Loucy (cell line): ENCODE results near the gene SLC25A33.
"Not testable (repeated sequence)": the region's sequence is repeated elsewhere in the genome, so short reads cannot be mapped to it uniquely, and the experiment has no call there.

Experiments used
- H2AFZ ChIP-seq: fragments of 200-600 bp; sonication (generic); 2 replicates; pipeline ENCODE4 v1.6.0; 2016; ENCODE audit warnings: antibody characterized with exemption, mild to moderate bottlenecking, low read length, moderate library complexity
- H3F3A ChIP-seq: fragments of 200-600 bp; 2 replicates; pipeline ENCODE4 v1.6.0; 2016; ENCODE audit warnings: antibody characterized with exemption, low read depth, mild to moderate bottlenecking
- H3K27me3 ChIP-seq: fragments of 200-600 bp; sonication (generic); 2 replicates; pipeline ENCODE4 v1.6.1; 2014; ENCODE audit warnings: low read length, mild to moderate bottlenecking; ENCODE audit not compliant: insufficient read depth, poor library complexity, severe bottlenecking
- H3K36me3 ChIP-seq: fragments of 200-600 bp; sonication (generic); 2 replicates; pipeline ENCODE4 v1.6.1; 2016; ENCODE audit warnings: low read length; ENCODE audit not compliant: insufficient read depth
- H3K4me1 ChIP-seq: fragments of 200-600 bp; sonication (generic); 2 replicates; pipeline ENCODE4 v1.5.1; 2014; ENCODE audit warnings: low read length, mild to moderate bottlenecking; ENCODE audit not compliant: insufficient read depth, poor library complexity, severe bottlenecking
- H3K4me2 ChIP-seq: fragments of 200-600 bp; sonication (generic); 2 replicates; pipeline ENCODE4 v1.6.0; 2014; ENCODE audit warnings: antibody characterized with exemption, low read length, low read depth, mild to moderate bottlenecking; ENCODE audit not compliant: poor library complexity, severe bottlenecking
- H3K4me3 ChIP-seq: fragments of 200-600 bp; sonication (generic); 2 replicates; pipeline ENCODE4 v1.5.1; 2014; ENCODE audit warnings: low read length, mild to moderate bottlenecking, mixed read lengths; ENCODE audit not compliant: poor library complexity, severe bottlenecking
- H3K79me2 ChIP-seq: fragments of 200-600 bp; sonication (generic); 2 replicates; pipeline ENCODE4 v1.6.1; 2014; ENCODE audit warnings: low read length; ENCODE audit not compliant: insufficient read depth
- H3K9ac ChIP-seq: fragments of 200-600 bp; sonication (generic); 2 replicates; pipeline ENCODE4 v1.6.0; 2014; ENCODE audit warnings: mild to moderate bottlenecking, low read depth, low read length, moderate library complexity; ENCODE audit not compliant: poor library complexity, severe bottlenecking
- H3K9me2 ChIP-seq: fragments of 200-600 bp; sonication (generic); replicated peaks from 2 replicates; pipeline ENCODE4 v1.6.1; 2016; ENCODE audit warnings: low read depth, low read length, mixed read lengths
- H3K9me3 ChIP-seq: fragments of 200-600 bp; sonication (generic); 2 replicates; pipeline ENCODE4 v1.6.1; 2014; ENCODE audit warnings: mild to moderate bottlenecking, antibody characterized with exemption, low read length, low read depth; ENCODE audit not compliant: insufficient read depth
- H4K20me1 ChIP-seq: fragments of 200-600 bp; sonication (generic); 2 replicates; pipeline ENCODE4 v1.6.0; 2014; ENCODE audit warnings: antibody characterized with exemption, low read length, mild to moderate bottlenecking; ENCODE audit not compliant: insufficient read depth, poor library complexity, severe bottlenecking
- CTCF ChIP-seq: fragments of 200-600 bp; sonication (generic); conservative IDR thresholded peaks from 2 replicates; pipeline ENCODE4 v1.5.1; 2014; ENCODE audit warnings: mild to moderate bottlenecking, antibody characterized with exemption, low read length
- EZH2phosphoT487 ChIP-seq: fragments of 200-600 bp; IDR thresholded peaks from 2 replicates; pipeline ENCODE4 v1.6.1; 2018; ENCODE audit warnings: antibody characterized with exemption, mild to moderate bottlenecking, moderate library complexity, borderline replicate concordance

The SLC25A33 gene

GRCh38 chr1:9510130-9510529, 29.1 kb upstream of the SLC25A33 start:
- TF ChIP-seq CTCF = no peak
- no peak for TF ChIP-seq EZH2phosphoT487
- no peak overlapping the region for H3K4me3 ChIP-seq

GRCh38 chr1:9515550-9515949, 23.7 kb upstream of the SLC25A33 start:
- H3K79me2 ChIP-seq, H3K36me3 ChIP-seq, H3K9me2 ChIP-seq, H2AFZ ChIP-seq, H3K4me1 ChIP-seq, H3K9ac ChIP-seq, H4K20me1 ChIP-seq, H3K4me2 ChIP-seq, H3F3A ChIP-seq, H3K4me3 ChIP-seq, H3K27me3 ChIP-seq, H3K9me3 ChIP-seq: not testable (repeated sequence)

More at GRCh38 chr1:9510130-9510529, 29.1 kb upstream of the SLC25A33 start:
- Histone ChIP-seq H3K9me2 (no peaks in the 10 kb centered on the region), H3K27me3 (no peaks in the 10 kb centered on the region), H3K36me3 (no peaks in the 10 kb centered on the region), H3K79me2 (no peaks in the 10 kb centered on the region), H3F3A (no peaks in the 10 kb centered on the region), H3K4me1 (no peaks in the 10 kb centered on the region), H3K9ac (no peak overlapping the region), H2AFZ (no peak overlapping the region), H4K20me1 (no peaks in the 10 kb centered on the region), H3K9me3 (no peaks in the 10 kb centered on the region), H3K4me2 (no peak overlapping the region)

DNA sequence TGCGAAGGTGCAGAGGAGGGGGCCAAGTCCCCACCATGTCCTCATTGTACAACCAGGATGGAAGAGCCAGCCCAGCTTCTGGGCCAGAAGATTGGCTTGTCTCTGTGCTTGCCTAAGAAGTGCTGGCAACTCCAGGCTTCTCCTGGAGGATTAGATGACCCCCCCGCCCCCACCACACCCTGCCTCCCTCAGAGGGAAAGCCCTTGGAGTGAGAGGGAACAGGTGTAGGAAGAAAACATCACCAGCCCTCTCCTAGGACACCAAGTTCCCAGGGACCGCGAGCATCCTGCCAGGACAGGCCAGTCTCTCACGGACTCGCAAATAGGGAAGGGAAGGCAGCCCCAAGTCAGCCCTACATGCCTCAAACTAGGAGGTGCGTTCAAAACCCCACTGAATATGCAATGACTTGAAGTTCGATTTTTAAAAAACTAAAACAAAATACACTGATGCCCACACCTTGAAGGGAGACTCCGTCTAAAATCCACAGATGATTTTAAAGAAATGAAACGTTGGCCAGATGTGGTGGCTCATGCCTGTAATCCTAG, 20.7 kb upstream of the SLC25A33 start:
- H2AFZ ChIP-seq = no peak overlapping the region
- no peak for TF ChIP-seq CTCF
- no peak for TF ChIP-seq EZH2phosphoT487
- no peaks in the 10 kb centered on the region for H3K36me3 ChIP-seq
- no peaks in the 10 kb centered on the region for H3K9me2 ChIP-seq
- H3K9ac ChIP-seq = no peak overlapping the region
- no peaks in the 10 kb centered on the region for H3K27me3 ChIP-seq
- no peaks in the 10 kb centered on the region for H4K20me1 ChIP-seq
- no peaks in the 10 kb centered on the region for H3K9me3 ChIP-seq
- H3F3A ChIP-seq = no peaks in the 10 kb centered on the region
- no peaks in the 10 kb centered on the region for H3K79me2 ChIP-seq
- H3K4me1 ChIP-seq = no peaks in the 10 kb centered on the region
- no peak overlapping the region for H3K4me2 ChIP-seq
- H3K4me3 ChIP-seq = no peak overlapping the region

DNA sequence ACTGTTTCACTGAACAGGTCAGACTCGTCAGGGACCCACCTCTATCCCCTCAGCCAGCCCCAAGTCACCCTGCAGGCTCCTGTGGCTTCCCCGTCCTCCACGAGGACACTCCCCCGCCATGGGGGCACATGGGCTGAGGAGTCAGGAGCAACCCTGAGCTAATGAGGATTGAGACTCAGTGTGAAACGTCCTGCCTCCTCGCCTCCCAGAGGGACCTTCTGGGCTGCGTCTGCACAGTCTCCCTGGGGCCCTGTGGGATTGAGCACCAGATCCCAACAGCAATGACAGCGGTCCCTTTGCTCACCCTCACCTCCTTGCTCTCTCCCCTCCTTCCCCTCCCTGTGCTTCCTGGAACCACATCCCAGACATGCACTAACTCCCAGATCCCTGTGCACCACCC, 18.9 kb upstream of the SLC25A33 start:
- no peaks in the 10 kb centered on the region for H3K79me2 ChIP-seq
- H3K9me3 ChIP-seq = no peaks in the 10 kb centered on the region
- H2AFZ ChIP-seq = no peak overlapping the region
- H3K36me3 ChIP-seq = no peaks in the 10 kb centered on the region
- no peaks in the 10 kb centered on the region for H3F3A ChIP-seq
- no peak overlapping the region for H3K4me3 ChIP-seq
- TF ChIP-seq CTCF = no peak
- no peak for TF ChIP-seq EZH2phosphoT487
- H3K9me2 ChIP-seq = no peaks in the 10 kb centered on the region
- H3K27me3 ChIP-seq = no peaks in the 10 kb centered on the region
- H3K9ac ChIP-seq = no peak overlapping the region
- no peak overlapping the region for H3K4me2 ChIP-seq
- H3K4me1 ChIP-seq = no peaks in the 10 kb centered on the region
- H4K20me1 ChIP-seq = no peaks in the 10 kb centered on the region
